Neural progenitor cell (in vitro differentiated cells): ENCODE data around the gene MPHOSPH10. TPM values are rescaled to one million over a fixed set of nuclear protein-coding genes. Genes with fewer than 3 reads are reported as not detected.
"Not testable (repeated sequence)": the region's sequence is repeated elsewhere in the genome, so short reads cannot be mapped to it uniquely, and the experiment has no call there.

Source experiments
- DNase-seq: peaks from one replicate; pipeline ENCODE4 v3.0.0-alpha.2; 2016; ENCODE audit warnings: low spot score
- H2AFZ ChIP-seq: fragments of 200-600 bp; sonication (generic); replicated peaks from 2 replicates; pipeline ENCODE4 v1.6.1; 2016; ENCODE audit warnings: antibody characterized with exemption
- H3F3A ChIP-seq: fragments of 200-600 bp; sonication (generic); 2 replicates; pipeline ENCODE4 v1.6.1; 2016; ENCODE audit warnings: antibody characterized with exemption, low read depth
- H3K27ac ChIP-seq: fragments of 200-600 bp; sonication (generic); 2 replicates; pipeline ENCODE4 v1.5.1; 2016; ENCODE audit warnings: mild to moderate bottlenecking
- H3K27me3 ChIP-seq: fragments of 200-600 bp; sonication (generic); 2 replicates; pipeline ENCODE4 v1.6.1; 2016; ENCODE audit warnings: mild to moderate bottlenecking, moderate library complexity
- H3K36me3 ChIP-seq: fragments of 200-600 bp; sonication (generic); 2 replicates; pipeline ENCODE4 v1.5.1; 2016
- H3K4me1 ChIP-seq: fragments of 200-600 bp; sonication (generic); 2 replicates; pipeline ENCODE4 v1.6.1; 2016; ENCODE audit warnings: mixed run types
- H3K4me2 ChIP-seq: fragments of 200-600 bp; sonication (generic); 2 replicates; pipeline ENCODE4 v1.6.1; 2016
- H3K4me3 ChIP-seq: fragments of 200-600 bp; sonication (generic); 2 replicates; pipeline ENCODE4 v1.5.1; 2016
- H3K79me2 ChIP-seq: fragments of 200-600 bp; sonication (generic); 2 replicates; pipeline ENCODE4 v1.6.1; 2016; ENCODE audit warnings: low read depth
- H3K9ac ChIP-seq: fragments of 200-600 bp; sonication (generic); 2 replicates; pipeline ENCODE4 v1.6.1; 2016
- H3K9me3 ChIP-seq: fragments of 200-600 bp; sonication (generic); 2 replicates; pipeline ENCODE4 v1.5.1; 2016; ENCODE audit warnings: low read depth
- H4K20me1 ChIP-seq: fragments of 200-600 bp; sonication (generic); 2 replicates; pipeline ENCODE4 v1.6.1; 2016; ENCODE audit warnings: low read depth
- H3K27ac Mint-ChIP-seq: 3 replicates; pipeline ENCODE4 v1.8.0; 2021; ENCODE audit warnings: mixed read lengths
- H3K27me3 Mint-ChIP-seq: 2 replicates; pipeline ENCODE4 v1.8.0; 2022; ENCODE audit warnings: low read depth, mild to moderate bottlenecking, inconsistent platforms, moderate library complexity, mixed read lengths; ENCODE audit not compliant: insufficient read depth
- H3K36me3 Mint-ChIP-seq: 3 replicates; pipeline ENCODE4 v1.8.0; 2021; ENCODE audit warnings: mixed read lengths
- H3K4me1 Mint-ChIP-seq: 3 replicates; pipeline ENCODE4 v1.8.0; 2021; ENCODE audit warnings: mixed read lengths
- H3K4me3 Mint-ChIP-seq: 3 replicates; pipeline ENCODE4 v1.8.0; 2021; ENCODE audit warnings: mild to moderate bottlenecking, moderate library complexity, mixed read lengths
- H3K9me3 Mint-ChIP-seq: 3 replicates; pipeline ENCODE4 v1.8.0; 2020; ENCODE audit warnings: mixed read lengths
- CTCF ChIP-seq: fragments of 200-600 bp; sonication (generic); IDR thresholded peaks from 2 replicates; pipeline ENCODE4 v1.5.1; 2017; ENCODE audit warnings: antibody characterized with exemption, mild to moderate bottlenecking
- EZH2 ChIP-seq: fragments of 200-600 bp; sonication (generic); IDR thresholded peaks from 2 replicates; pipeline ENCODE4 v1.6.1; 2017; ENCODE audit warnings: antibody characterized with exemption, mild to moderate bottlenecking, moderate library complexity
- EZH2phosphoT487 ChIP-seq: fragments of 200-600 bp; sonication (generic); IDR thresholded peaks from 2 replicates; pipeline ENCODE4 v1.6.1; 2017; ENCODE audit warnings: antibody characterized with exemption
- total RNA-seq: library from RNA; depleted of rRNA; stranded (reverse); fragments of >200 nt; gene quantifications from 2 replicates; pipeline ENCODE4 v1.2.3, GENCODE V29; 2015; ENCODE audit warnings: low replicate concordance

Gene MPHOSPH10
- total RNA-seq, 1 donor from 2014 or later: 29.6 TPM

GRCh38 chr2:71089475-71089874 is 41.0 kb upstream of the MPHOSPH10 start:
- not testable (repeated sequence) for H3K4me1 Mint-ChIP-seq, H3K4me2 ChIP-seq, H3K27me3 Mint-ChIP-seq, H3K36me3 Mint-ChIP-seq, H3K4me3 Mint-ChIP-seq, H4K20me1 ChIP-seq, H3K36me3 ChIP-seq, DNase-seq, H3K9me3 Mint-ChIP-seq, H2AFZ ChIP-seq, H3K4me1 ChIP-seq, H3K27ac Mint-ChIP-seq, H3K79me2 ChIP-seq, H3K4me3 ChIP-seq, H3K27ac ChIP-seq, H3K9me3 ChIP-seq, H3F3A ChIP-seq, H3K9ac ChIP-seq
- peaks cover 26% of the 10 kb centered on the region for H3K27me3 ChIP-seq

- not testable (repeated sequence) for H3K79me2 ChIP-seq, H3K27ac ChIP-seq, H3K4me1 Mint-ChIP-seq, H3K4me1 ChIP-seq, H3K36me3 Mint-ChIP-seq, H3K36me3 ChIP-seq, H3K9me3 ChIP-seq, H3K9me3 Mint-ChIP-seq, H3K27ac Mint-ChIP-seq, H3K4me3 Mint-ChIP-seq, H3K9ac ChIP-seq, DNase-seq, H3K4me2 ChIP-seq, H4K20me1 ChIP-seq, H3F3A ChIP-seq, H3K27me3 Mint-ChIP-seq, H2AFZ ChIP-seq, H3K4me3 ChIP-seq
- peaks cover 18% of the 10 kb centered on the region for H3K27me3 ChIP-seq
Observed at GRCh38 chr2:71091808-71092207, 38.6 kb upstream of the MPHOSPH10 start.

- not testable (repeated sequence) for H3F3A ChIP-seq, H3K4me3 ChIP-seq, H3K27ac Mint-ChIP-seq, H3K27ac ChIP-seq, H3K36me3 ChIP-seq, H3K9me3 ChIP-seq, H3K36me3 Mint-ChIP-seq, H4K20me1 ChIP-seq, H3K27me3 Mint-ChIP-seq, H3K4me1 Mint-ChIP-seq, H3K79me2 ChIP-seq, H2AFZ ChIP-seq, H3K4me1 ChIP-seq, DNase-seq, H3K4me3 Mint-ChIP-seq, H3K9me3 Mint-ChIP-seq, H3K9ac ChIP-seq, H3K4me2 ChIP-seq
- H3K27me3 ChIP-seq: peaks cover 17% of the 10 kb centered on the region
Observed at GRCh38 chr2:71092491-71093260, 37.8 kb upstream of the MPHOSPH10 start.

GRCh38 chr2:71100195-71100964 is 30.1 kb upstream of the MPHOSPH10 start:
- Histone ChIP-seq H3F3A (no peaks in the 10 kb centered on the region), H3K4me1 (no peaks in the 10 kb centered on the region), H3K4me3 (no peak overlapping the region), H4K20me1 (no peaks in the 10 kb centered on the region), H3K27me3 (no peaks in the 10 kb centered on the region), H3K4me2 (no peak overlapping the region), H3K9ac (no peak overlapping the region), H3K27ac (no peak overlapping the region), H3K79me2 (no peaks in the 10 kb centered on the region), H2AFZ (peak overlapping the region; percentile 71), H3K9me3 (no peaks in the 10 kb centered on the region), H3K36me3 (no peaks in the 10 kb centered on the region)
- no peaks in the 10 kb centered on the region for H3K36me3 Mint-ChIP-seq
- peaks cover 3% of the 10 kb centered on the region for H3K27me3 Mint-ChIP-seq
- peak; percentile 57 for DNase-seq
- peaks cover 3% of the 10 kb centered on the region for H3K9me3 Mint-ChIP-seq
- H3K27ac Mint-ChIP-seq: no peak overlapping the region
- TF ChIP-seq EZH2phosphoT487: no peak
- peak; percentile 71 for TF ChIP-seq CTCF
- no peak overlapping the region for H3K4me3 Mint-ChIP-seq
- H3K4me1 Mint-ChIP-seq: no peaks in the 10 kb centered on the region

GRCh38 chr2:71101656-71102055 is 28.8 kb upstream of the MPHOSPH10 start:
- Histone ChIP-seq H4K20me1 (no peaks in the 10 kb centered on the region), H3K27me3 (no peaks in the 10 kb centered on the region), H3K27ac (no peak overlapping the region), H3K79me2 (no peaks in the 10 kb centered on the region), H3F3A (no peaks in the 10 kb centered on the region), H3K4me1 (no peaks in the 10 kb centered on the region), H3K4me2 (no peak overlapping the region), H3K9me3 (no peaks in the 10 kb centered on the region), H3K4me3 (no peak overlapping the region), H3K9ac (no peak overlapping the region), H3K36me3 (no peaks in the 10 kb centered on the region), H2AFZ (no peak overlapping the region)
- Mint-ChIP-seq H3K27me3 (peaks cover 3% of the 10 kb centered on the region), H3K27ac (no peak overlapping the region), H3K9me3 (peaks cover 3% of the 10 kb centered on the region), H3K4me3 (no peak overlapping the region), H3K4me1 (no peaks in the 10 kb centered on the region), H3K36me3 (no peaks in the 10 kb centered on the region)
- TF ChIP-seq EZH2 (no peak), CTCF (no peak), EZH2phosphoT487 (no peak)
- DNase-seq: no peak
